Endothelial cell of umbilical vein (primary cell): ENCODE measurements around the gene CARHSP1.

Source experiments
- CTCF ChIP-seq, 2 donors: IDR thresholded peaks; 1 replicate in 1 of 2; 2 replicates in 1 of 2; pipeline ENCODE4 v1.5.1; 2011; ENCODE audit warnings: low read length in 2 of 2, mild to moderate bottlenecking in 2 of 2, moderate library complexity in 2 of 2, control low read depth in 1 of 2, inconsistent platforms in 1 of 2, low read depth in 1 of 2; ENCODE audit not compliant: insufficient read depth in 1 of 2; ENCODE audit errors: extremely low read depth in 1 of 2
- EZH2 ChIP-seq: IDR thresholded peaks from 2 replicates; pipeline ENCODE4 v1.6.1; 2012; ENCODE audit warnings: borderline replicate concordance, low read depth, mild to moderate bottlenecking, moderate library complexity, low read length, inconsistent platforms; ENCODE audit not compliant: severe bottlenecking
- GATA2 ChIP-seq: IDR thresholded peaks from 2 replicates; pipeline ENCODE4 v1.7.0; 2011; ENCODE audit warnings: low read depth, mild to moderate bottlenecking, moderate library complexity, mixed read lengths, low read length; ENCODE audit not compliant: insufficient read length, insufficient read depth
- JUN ChIP-seq: IDR thresholded peaks from 2 replicates; pipeline ENCODE4 v1.6.1; 2011; ENCODE audit warnings: borderline replicate concordance, low read depth; ENCODE audit not compliant: insufficient read length, insufficient read depth
- MYC ChIP-seq: IDR thresholded peaks from one replicate; pipeline ENCODE4 v1.6.1; 2011; ENCODE audit warnings: mild to moderate bottlenecking, low read depth, low read length
- POLR2A ChIP-seq: IDR thresholded peaks from 2 replicates; pipeline ENCODE4 v1.6.1; 2012; ENCODE audit warnings: low read depth, mild to moderate bottlenecking, control low read depth, low read length
- POLR2AphosphoS5 ChIP-seq: IDR thresholded peaks from 2 replicates; pipeline ENCODE4 v1.6.1; 2012; ENCODE audit warnings: low read depth, mild to moderate bottlenecking, control low read depth, low read length, moderate library complexity; ENCODE audit not compliant: insufficient read depth

GRCh38 chr16:8877894-8878522 lies 9.2 kb upstream of the CARHSP1 start:
- TF ChIP-seq CTCF (IDR thresholded peaks at IDR 0.05; ENCODE audit: extremely low read depth in 1 of 2, insufficient read depth in 1 of 2, low read depth in 1 of 2, low read length in 2 of 2) (no peak), POLR2A (no peak), JUN (no peak), EZH2 (no peak), POLR2AphosphoS5 (no peak), GATA2 (no peak), MYC (no peak)
